ENCODE results near the gene DCX. TPM values are rescaled to one million over a fixed set of nuclear protein-coding genes. Genes with fewer than 3 reads are reported as not detected.

DCX gene
- total and polyA plus RNA-seq, 2 of the 4 experiments (the other 2 are of a cell fraction), result not detected

- no peak for ATAC-seq (ENCODE audit: low read depth)
- no TSS peak for BruUV-seq (replicated peaks)
- POLR2A ChIA-PET (ENCODE audit: unreplicated experiment), result no interaction called here
These were observed 58.2 kb downstream of the DCX start for GRCh38 chrX:111353793-111354192.

More at GRCh38 chrX:111353793-111354192, 58.2 kb downstream of the DCX start:
- no peak overlapping the region for H4K91ac ChIP-seq (ENCODE audit: insufficient read depth, low read depth, low read length)
- CTCF ChIA-PET, result no interaction called here
- DNase-seq, result no peak
- WGBS, 2 experiments (ENCODE audit: extremely low coverage in 2 of 2, insufficient read length in 1 of 2), result no CpG with 5 or more reads among the region's 2 CpGs
- H3K23ac ChIP-seq (ENCODE audit: low read depth, low read length), result no peak overlapping the region
- H2BK5ac ChIP-seq (ENCODE audit: low read depth, low read length, poor library complexity, severe bottlenecking), result no peak overlapping the region
- no peak overlapping the region for H3K14ac ChIP-seq (replicated peaks; ENCODE audit: low read depth, low read length)
- H3K79me1 ChIP-seq (ENCODE audit: low read depth in 1 of 2, low read length in 2 of 2), result no peaks in the 10 kb centered on the region
- H3K36me3 ChIP-seq (ENCODE audit: control insufficient read depth, insufficient read depth, low read length), result no peaks in the 10 kb centered on the region
- H2BK20ac ChIP-seq (ENCODE audit: low read depth, low read length), result no peak overlapping the region
- H3K9me3 ChIP-seq (ENCODE audit: control insufficient read depth, insufficient read depth, low read length), result no peaks in the 10 kb centered on the region
- H2AFZ ChIP-seq (replicated peaks; ENCODE audit: low read length, poor library complexity), result no peak overlapping the region
- H3K27me3 ChIP-seq (ENCODE audit: control insufficient read depth, insufficient read depth, low read length), result peaks cover 7% of the 10 kb centered on the region; the same call in 1 of the 2 replicates
- H3K4me1 ChIP-seq (ENCODE audit: control insufficient read depth, insufficient read depth, low read length), result no peaks in the 10 kb centered on the region
- H3K4me2 ChIP-seq (ENCODE audit: low read depth, low read length), result no peak overlapping the region
- no peak overlapping the region for H3K27ac ChIP-seq (ENCODE audit: insufficient read depth, low read length)
- H3K9me1 ChIP-seq (ENCODE audit: insufficient read depth, low read length), result no peaks in the 10 kb centered on the region
- no peak overlapping the region for H2AK9ac ChIP-seq (replicated peaks; ENCODE audit: low read depth, low read length, poor library complexity)
- no peak overlapping the region for H3K4ac ChIP-seq (ENCODE audit: low read depth, low read length)
- H3K18ac ChIP-seq (ENCODE audit: low read depth, low read length), result no peak overlapping the region
- H2BK120ac ChIP-seq (ENCODE audit: low read depth, low read length), result no peak overlapping the region
- H2AK5ac ChIP-seq (ENCODE audit: low read depth, low read length), result no peak overlapping the region
- no peak overlapping the region for H3K56ac ChIP-seq (ENCODE audit: extremely low read depth, insufficient read depth, low read length)
- dilution Hi-C loops (cut with HindIII; ENCODE audit: low sequenced_read_pairs, unreplicated experiment) (no loop called here), in situ Hi-C loops (cut with MboI; ENCODE audit: low sequenced_read_pairs) (no loop called here), intact Hi-C loops (cut with micrococcal nuclease) (no loop called here)
- TF ChIP-seq SMC3 (IDR thresholded peaks at IDR 0.05; ENCODE audit: low read depth, low read length), result no peak
- no peak for TF ChIP-seq RCOR1 (IDR thresholded peaks at IDR 0.05; ENCODE audit: insufficient replicate concordance, low read length)
- no peak for TF ChIP-seq FOS (IDR thresholded peaks at IDR 0.05; ENCODE audit: low read depth, low read length)
- no peak for TF ChIP-seq MXI1 (IDR thresholded peaks at IDR 0.05; ENCODE audit: borderline replicate concordance, low read depth, low read length)
- TF ChIP-seq MAFK (IDR thresholded peaks at IDR 0.05; ENCODE audit: low read depth, low read length), result no peak
- TF ChIP-seq POLR2A (IDR thresholded peaks at IDR 0.05; ENCODE audit: low read depth, low read length), result no peak
- no peak for TF ChIP-seq USF2 (IDR thresholded peaks at IDR 0.05; ENCODE audit: low read depth, low read length)
- H3K4me3 ChIP-seq (ENCODE audit: insufficient read depth, low read depth, low read length), result no peak overlapping the region
- H3K9ac ChIP-seq (ENCODE audit: low read depth, low read length), result no peak overlapping the region
- H4K20me1 ChIP-seq (ENCODE audit: insufficient read depth, low read length), result no peaks in the 10 kb centered on the region
- no peak overlapping the region for H4K5ac ChIP-seq (ENCODE audit: low read depth, low read length)
- no peak overlapping the region for H4K8ac ChIP-seq (ENCODE audit: low read depth in 2 of 2, low read length in 2 of 2)
- H2BK15ac ChIP-seq (ENCODE audit: low read depth, low read length), result no peak overlapping the region

Measured in IMR-90 (cell line).